ENCODE measurements around the gene TP53RK. TPM values are rescaled to one million over a fixed set of nuclear protein-coding genes. Genes with fewer than 3 reads are reported as not detected.

The TP53RK gene
- total RNA-seq, 3 donors from 2014 or later: 7.8 to 10.4 (median 8.2) TPM

- DNase-seq (no peak), ATAC-seq (no peak)
- H3K4me3 ChIP-seq: no peak overlapping the region
- peaks cover 9% of the 10 kb centered on the region for H3K9me3 ChIP-seq
- intact Hi-C loops (cut with DNase I, micrococcal nuclease): no loop called here
- no peak for TF ChIP-seq CTCF (IDR thresholded peaks at IDR 0.05)
- H3K4me1 ChIP-seq (ENCODE audit: low read depth): no peaks in the 10 kb centered on the region
- no peaks in the 10 kb centered on the region for H3K36me3 ChIP-seq (ENCODE audit: low read depth)
Observed at GRCh38 chr20:46674253-46675083, 14.8 kb downstream of the TP53RK start.

DNA sequence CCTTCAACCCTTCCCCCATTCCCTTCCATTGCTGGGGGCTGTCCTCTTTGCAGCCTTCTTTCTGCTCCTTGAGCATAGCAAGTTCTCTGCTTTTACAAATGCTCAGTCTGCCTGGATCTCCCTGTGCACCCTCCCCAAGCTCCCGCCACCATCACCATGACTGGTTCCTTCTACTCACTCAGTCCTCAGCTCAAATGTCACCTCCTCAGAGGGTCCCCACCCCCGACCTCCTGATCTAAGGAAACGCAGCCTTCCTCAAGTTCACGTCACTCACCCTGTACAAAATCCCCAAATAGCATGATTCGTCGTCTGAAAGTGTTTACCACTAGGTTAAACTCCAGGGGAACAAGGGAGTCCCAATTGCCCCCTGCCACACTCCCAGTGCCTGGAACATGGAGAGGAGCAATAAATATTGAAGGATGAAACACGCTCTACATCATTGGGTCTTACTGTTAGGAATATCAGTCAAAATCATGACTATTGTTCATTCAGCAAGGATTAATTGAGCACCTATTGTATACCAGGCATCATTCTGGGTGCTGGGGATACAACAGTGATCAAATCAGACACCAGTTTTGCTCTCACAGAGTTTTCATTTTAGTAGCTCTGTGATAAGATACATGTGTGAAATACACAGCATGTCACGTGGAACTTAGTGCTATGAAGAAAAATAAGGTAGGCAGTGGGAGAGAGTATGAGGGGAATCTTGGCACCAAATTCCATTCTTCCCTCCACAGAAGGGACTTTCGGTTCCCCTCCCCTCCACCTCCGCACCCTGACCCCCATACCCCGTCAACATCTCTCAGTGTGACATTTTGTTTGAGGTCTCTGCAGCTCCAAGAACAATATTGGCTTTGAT, 15.6 kb downstream of the TP53RK start:
- intact Hi-C loops (cut with DNase I, micrococcal nuclease): no loop called here
- H3K4me1 ChIP-seq (ENCODE audit: low read depth): no peaks in the 10 kb centered on the region
- peaks cover 9% of the 10 kb centered on the region for H3K9me3 ChIP-seq
- no peak overlapping the region for H3K4me3 ChIP-seq
- DNase-seq (no peak), ATAC-seq (no peak)
- H3K36me3 ChIP-seq (ENCODE audit: low read depth): no peaks in the 10 kb centered on the region
- TF ChIP-seq CTCF (IDR thresholded peaks at IDR 0.05): no peak

DNA sequence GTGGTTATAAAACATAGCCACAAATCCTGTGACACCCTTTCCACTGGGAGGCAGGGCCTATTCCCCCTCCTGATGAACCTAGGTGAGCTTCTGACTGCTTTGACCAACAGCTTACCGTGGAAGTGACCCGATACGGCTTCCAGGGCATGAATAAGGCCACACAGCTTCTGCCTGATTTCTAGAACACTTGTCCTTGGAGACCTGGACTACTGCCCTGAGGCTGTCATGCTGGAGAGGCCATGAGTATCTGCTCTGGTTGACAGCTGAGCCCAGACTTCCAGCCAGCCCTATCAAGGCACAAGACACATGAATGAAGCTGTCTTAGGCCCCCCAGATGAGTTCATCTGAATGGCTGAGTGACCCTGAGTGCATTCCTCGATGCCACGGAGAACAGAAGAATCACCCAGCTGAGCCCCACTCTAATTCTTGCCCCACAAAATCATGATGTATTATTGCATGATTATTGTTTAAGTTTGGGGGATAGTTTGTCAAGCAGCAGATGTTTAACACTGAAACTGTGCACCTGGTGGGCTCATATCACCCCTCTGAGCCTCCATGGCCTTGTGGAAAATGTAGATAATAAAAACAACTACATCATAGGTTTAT, 16.6 kb downstream of the TP53RK start:
- no peaks in the 10 kb centered on the region for H3K36me3 ChIP-seq (ENCODE audit: low read depth)
- ATAC-seq (no peak), DNase-seq (no peak)
- no peak for TF ChIP-seq CTCF (IDR thresholded peaks at IDR 0.05)
- intact Hi-C loops (cut with DNase I, micrococcal nuclease): no loop called here
- H3K4me3 ChIP-seq: no peak overlapping the region
- no peaks in the 10 kb centered on the region for H3K4me1 ChIP-seq (ENCODE audit: low read depth)
- peaks cover 9% of the 10 kb centered on the region for H3K9me3 ChIP-seq

- intact Hi-C loops (cut with DNase I, micrococcal nuclease): no loop called here
Observed at GRCh38 chr20:46671866-46672542, 17.2 kb downstream of the TP53RK start.

More at GRCh38 chr20:46671866-46672542, 17.2 kb downstream of the TP53RK start:
- Histone ChIP-seq H3K9me3 (peaks cover 9% of the 10 kb centered on the region), H3K4me3 (no peak overlapping the region), H3K36me3 (ENCODE audit: low read depth) (no peaks in the 10 kb centered on the region), H3K4me1 (ENCODE audit: low read depth) (no peaks in the 10 kb centered on the region)
- no peak for TF ChIP-seq CTCF (IDR thresholded peaks at IDR 0.05)
- DNase-seq (no peak), ATAC-seq (no peak)

All from mucosa of descending colon (tissue), 3 donors.